ENCODE measurements around the gene SPOP. TPM values are rescaled to one million over a fixed set of nuclear protein-coding genes. Genes with fewer than 3 reads are reported as not detected.

The SPOP gene
- total and polyA plus RNA-seq, 9 of the 15 experiments (the other 6 are each of a cell fraction or from before 2014, with no cell fraction given) = 34.2 to 65.9 (median 39.7) TPM

GRCh38 chr17:49616086-49616485, 61.8 kb downstream of the SPOP start:
- H3K9me1 ChIP-seq (ENCODE audit: control insufficient read depth, insufficient read depth, low read length) = no peaks in the 10 kb centered on the region
- H4K20me1 ChIP-seq (replicated peaks; ENCODE audit: control insufficient read depth, insufficient read depth, low read length) = no peaks in the 10 kb centered on the region
- H3K9ac ChIP-seq (ENCODE audit: insufficient read depth in 1 of 2, low read depth in 2 of 2, low read length in 2 of 2) = no peak overlapping the region
- WGBS (ENCODE audit: insufficient coverage, low coverage, missing lambda C conversion rate) = 67% methylated on average over 3 of the region's 3 CpGs
- H3K36me3 ChIP-seq (ENCODE audit: control insufficient read depth, insufficient read depth, low read length) = peaks cover 73% of the 10 kb centered on the region
- BruUV-seq (replicated peaks) = no TSS peak
- POLR2A ChIA-PET = interaction anchor here (0.8 to 1.0 kb wide), 2 partner anchors 12 to 34 kb away, joined by 3 read pairs; no protein-coding TSS in a partner anchor
- no peak overlapping the region for H2AFZ ChIP-seq (ENCODE audit: low read depth, low read length)
- TF ChIP-seq CTCF (IDR thresholded peaks at IDR 0.05 in 2 of 3, conservative IDR thresholded peaks at IDR 0.05 in 1 of 3; ENCODE audit: insufficient read depth in 2 of 3, low read depth in 1 of 3, low read length in 3 of 3) = peak in 1 of 3 experiments; percentile 33; a peak in 2 of 6 replicates
- 0 out of 4 replicates have a peak, but pooled peaks of 1 of the 2 experiments have one; percentile 5 for TF ChIP-seq RAD21 (CRISPR knock-in tag; conservative IDR thresholded peaks at IDR 0.05 in 1 of 2, IDR thresholded peaks at IDR 0.05 in 1 of 2)
- no peak for TF ChIP-seq ZNF41 (CRISPR knock-in tag; conservative IDR thresholded peaks at IDR 0.05)
- no peak for TF ChIP-seq RFX1 (IDR thresholded peaks at IDR 0.05)
- TF ChIP-seq TBP (optimal IDR thresholded peaks at IDR 0.05; ENCODE audit: low read depth, low read length) = no peak
- TF ChIP-seq ZNF217 (CRISPR knock-in tag; IDR thresholded peaks at IDR 0.05) = no peak
- no peak for TF ChIP-seq POU5F1 (IDR thresholded peaks at IDR 0.05; ENCODE audit: borderline replicate concordance, low read depth, low read length, partially characterized antibody)
- peak; percentile 19 for TF ChIP-seq CTCFL (IDR thresholded peaks at IDR 0.05; ENCODE audit: borderline replicate concordance, insufficient read depth, low read depth, low read length, poor library complexity, severe bottlenecking)
- ATAC-seq (peak; percentile 65; the same call in 2 of the 3 replicates), DNase-seq (ENCODE audit: extremely low read depth in 1 of 4, low spot score in 3 of 4) (peak; percentile 7 to 32 (median 22)), FAIRE-seq (no peak)
- H3K4me3 ChIP-seq = no peak overlapping the region
- in situ Hi-C loops (cut with MboI) (no loop called here), intact Hi-C loops (cut with micrococcal nuclease) (loop anchor here (2.0 kb wide), 1 partner anchor 65 kb away; no protein-coding TSS in a partner anchor)
- peaks cover 0 to 6% of the 10 kb centered on the region in 2 experiments; a peak in 1 of 5 replicates for H3K4me1 ChIP-seq (replicated peaks in 1 of 2; ENCODE audit: control insufficient read depth in 2 of 2, insufficient read depth in 2 of 2, low read length in 2 of 2)
- no peak overlapping the region for H3K27ac ChIP-seq (ENCODE audit: extremely low read depth, low read depth, low read length)
- no peaks in the 10 kb centered on the region for H3K9me3 ChIP-seq (replicated peaks; ENCODE audit: control insufficient read depth, insufficient read depth, low read depth, low read length)
- H3K4me2 ChIP-seq (ENCODE audit: insufficient read depth, low read length) = no peak overlapping the region
- CTCF ChIA-PET (ENCODE audit: low intra/inter-chr PET ratio) = no interaction called here
- no peaks in the 10 kb centered on the region for H3K79me2 ChIP-seq (ENCODE audit: control insufficient read depth, insufficient read depth, low read length)
- H3K27me3 ChIP-seq (ENCODE audit: control insufficient read depth in 2 of 2, insufficient read depth in 2 of 2, low read length in 2 of 2) = no peaks in the 10 kb centered on the region
